Epidermal melanocyte (primary cell): ENCODE data around the gene BOLA1.
"Not testable (repeated sequence)": the region's sequence is repeated elsewhere in the genome, so short reads cannot be mapped to it uniquely, and the experiment has no call there.

Experiments
- DNase-seq: peaks from one replicate; pipeline ENCODE4 v3.0.0; 2011; ENCODE audit warnings: low spot score; ENCODE audit not compliant: insufficient read length

The BOLA1 gene

DNA sequence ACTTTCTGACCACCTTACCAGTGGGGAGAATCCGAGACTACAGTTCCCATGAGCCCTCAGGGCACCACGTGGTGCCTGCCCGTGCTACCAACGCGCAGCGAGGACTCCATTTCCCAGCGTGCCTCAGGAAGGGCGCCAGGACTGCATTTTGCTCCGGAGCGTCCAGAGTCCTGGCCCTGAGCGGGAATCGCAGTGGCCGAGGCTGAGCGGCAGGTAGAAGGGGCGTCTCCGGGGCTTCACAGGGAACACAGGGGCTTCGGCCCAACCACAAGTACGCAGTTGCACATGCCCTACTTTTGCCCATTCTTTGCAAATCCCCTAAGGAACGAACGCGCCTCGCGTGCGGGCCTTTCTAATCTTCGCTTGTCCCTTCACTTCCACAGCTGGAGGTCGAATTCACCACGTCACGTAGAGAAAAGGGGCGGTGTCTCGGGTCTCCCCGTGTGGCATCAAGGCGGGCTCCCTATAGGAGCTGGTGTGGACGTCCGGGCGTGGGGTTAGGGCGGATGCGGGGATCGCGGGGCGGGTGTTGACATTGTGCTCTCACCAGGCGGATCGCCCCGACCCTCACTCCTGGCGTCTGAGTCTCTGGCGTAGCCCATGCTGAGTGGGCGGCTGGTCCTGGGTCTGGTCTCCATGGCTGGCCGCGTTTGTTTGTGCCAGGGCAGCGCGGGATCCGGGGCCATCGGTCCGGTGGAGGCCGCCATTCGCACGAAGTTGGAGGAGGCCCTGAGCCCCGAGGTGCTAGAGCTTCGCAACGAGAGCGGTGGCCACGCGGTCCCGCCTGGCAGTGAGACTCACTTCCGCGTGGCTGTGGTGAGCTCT is at the start of gene BOLA1:
TSS of gene BOLA1 (plus strand) at position 109 of the 825 bp plus-strand sequence. CDS start at position 601, 492 bp downstream.
- DNase-seq: peak; percentile 99

- no peak for DNase-seq
These were observed 49.4 kb upstream of the BOLA1 start for GRCh38 chr1:149849947-149850360.

DNA sequence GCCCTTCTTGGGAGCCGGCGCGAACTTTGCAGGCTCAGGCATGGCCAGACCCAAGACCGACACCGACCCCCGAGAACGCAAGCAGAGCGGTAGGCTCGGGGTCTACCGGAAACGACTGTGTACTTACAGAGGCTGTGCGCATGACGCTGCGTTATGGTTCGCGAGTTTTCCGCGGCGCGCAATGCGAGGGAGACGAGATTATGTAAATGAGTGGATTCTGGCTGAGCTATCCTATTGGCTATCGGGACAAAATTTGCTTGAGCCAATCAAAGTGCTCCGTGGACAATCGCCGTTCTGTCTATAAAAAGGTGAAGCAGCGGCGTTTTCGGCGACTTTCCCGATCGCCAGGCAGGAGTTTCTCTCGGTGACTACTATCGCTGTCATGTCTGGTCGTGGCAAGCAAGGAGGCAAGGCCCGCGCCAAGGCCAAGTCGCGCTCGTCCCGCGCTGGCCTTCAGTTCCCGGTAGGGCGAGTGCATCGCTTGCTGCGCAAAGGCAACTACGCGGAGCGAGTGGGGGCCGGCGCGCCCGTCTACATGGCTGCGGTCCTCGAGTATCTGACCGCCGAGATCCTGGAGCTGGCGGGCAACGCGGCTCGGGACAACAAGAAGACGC is 48.5 kb upstream of the BOLA1 start:
- DNase-seq: not testable (repeated sequence)

DNA sequence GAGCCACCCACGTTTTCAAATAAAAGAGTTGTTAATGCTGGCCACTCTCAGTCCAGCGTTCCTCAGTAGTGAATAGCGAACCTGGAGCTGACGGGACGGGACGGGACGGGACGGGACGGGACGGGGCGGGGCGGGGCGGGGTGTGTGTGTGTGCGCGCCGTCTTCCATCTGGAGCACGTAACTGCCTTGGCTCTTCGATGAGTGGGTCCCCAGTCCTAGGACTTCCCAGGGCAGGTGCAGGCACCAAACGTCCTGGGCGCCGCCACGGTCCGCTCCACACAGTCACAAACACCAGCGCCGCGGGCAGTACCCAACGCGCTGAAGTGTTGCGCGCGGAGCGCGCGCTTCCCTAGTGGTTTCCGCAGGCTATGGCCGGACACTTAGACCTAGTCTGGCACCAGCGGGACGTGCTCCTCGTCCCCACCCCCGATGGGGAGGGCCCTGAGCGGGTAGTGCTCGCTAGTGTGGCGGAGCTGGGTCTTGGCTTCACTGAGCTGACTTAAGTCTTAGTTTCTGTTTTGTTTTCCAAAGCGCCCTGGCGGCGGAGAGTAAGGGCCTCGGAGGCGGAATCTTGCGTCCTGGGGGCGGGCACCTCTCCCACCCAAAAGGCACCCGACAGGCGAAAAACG is 47.7 kb upstream of the BOLA1 start:
- DNase-seq: not testable (repeated sequence)

DNA sequence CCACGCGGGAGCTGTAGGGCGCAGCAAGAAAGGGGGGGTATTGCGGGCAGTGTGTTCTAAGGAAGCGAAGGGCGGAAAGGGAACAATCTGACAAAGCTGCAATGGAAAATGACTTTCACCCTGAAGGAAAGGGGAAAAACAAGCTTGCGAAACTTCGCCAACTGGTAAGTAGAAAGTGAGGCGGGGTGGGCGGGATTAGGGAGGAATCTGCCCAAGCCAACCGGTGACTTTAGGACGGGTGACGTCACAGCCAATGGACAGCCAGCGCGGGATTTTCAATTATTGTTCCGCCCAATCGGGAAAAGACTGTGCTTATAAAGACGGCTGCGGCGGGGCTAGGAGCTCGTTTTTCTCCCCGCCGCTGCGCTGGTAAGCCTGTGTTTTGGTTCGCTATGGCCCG is 47.1 kb upstream of the BOLA1 start:
- not testable (repeated sequence) for DNase-seq

DNA sequence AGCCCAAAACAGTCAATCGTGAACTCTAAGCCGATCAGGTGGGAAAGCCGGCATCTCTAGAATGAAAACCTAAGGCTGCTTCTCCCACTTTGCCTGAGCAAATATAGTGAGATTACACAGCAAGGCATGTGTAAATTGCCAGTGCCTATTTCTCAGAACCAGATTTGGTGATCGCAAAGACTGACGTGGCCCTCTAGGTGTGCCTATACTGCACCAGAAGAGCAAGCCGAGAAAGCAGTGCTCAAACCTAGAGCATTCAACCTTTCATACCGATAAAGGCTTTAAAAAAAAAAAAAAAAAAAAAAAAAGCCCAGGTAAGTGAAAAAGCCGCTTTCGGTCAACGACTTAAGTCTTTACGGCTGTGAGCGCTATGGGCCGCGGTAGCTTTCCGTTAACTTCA is 39.1 kb upstream of the BOLA1 start:
- DNase-seq: not testable (repeated sequence)

GRCh38 chr1:149860684-149861496 is 38.5 kb upstream of the BOLA1 start:
- not testable (repeated sequence) for DNase-seq

GRCh38 chr1:149861497-149862054 is 37.8 kb upstream of the BOLA1 start:
- not testable (repeated sequence) for DNase-seq

GRCh38 chr1:149866887-149867286 is 32.5 kb upstream of the BOLA1 start:
- not testable (repeated sequence) for DNase-seq

DNA sequence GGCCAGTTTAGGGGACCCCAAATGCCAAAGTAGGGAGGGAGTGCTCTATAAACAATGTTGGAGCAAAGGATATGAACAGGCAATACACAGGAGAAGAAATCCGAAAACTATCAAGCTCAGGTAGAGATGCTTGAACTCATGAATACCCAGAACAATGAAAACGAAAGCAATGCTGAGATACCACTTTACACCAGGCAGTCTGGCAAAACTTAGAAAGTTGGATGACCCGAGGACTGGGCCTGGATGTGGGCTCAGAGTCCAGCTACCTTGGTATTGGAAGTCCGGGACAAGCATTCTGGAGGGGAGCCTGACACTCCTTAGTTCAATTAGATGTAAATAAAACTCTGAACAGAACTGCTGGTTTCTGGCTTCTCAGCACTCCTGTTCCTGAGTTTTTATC is 26.3 kb upstream of the BOLA1 start:
- not testable (repeated sequence) for DNase-seq

GRCh38 chr1:149877211-149877946 is 22.0 kb upstream of the BOLA1 start:
- no peak for DNase-seq

GRCh38 chr1:149879556-149879955 is 19.8 kb upstream of the BOLA1 start:
- no peak for DNase-seq

DNA sequence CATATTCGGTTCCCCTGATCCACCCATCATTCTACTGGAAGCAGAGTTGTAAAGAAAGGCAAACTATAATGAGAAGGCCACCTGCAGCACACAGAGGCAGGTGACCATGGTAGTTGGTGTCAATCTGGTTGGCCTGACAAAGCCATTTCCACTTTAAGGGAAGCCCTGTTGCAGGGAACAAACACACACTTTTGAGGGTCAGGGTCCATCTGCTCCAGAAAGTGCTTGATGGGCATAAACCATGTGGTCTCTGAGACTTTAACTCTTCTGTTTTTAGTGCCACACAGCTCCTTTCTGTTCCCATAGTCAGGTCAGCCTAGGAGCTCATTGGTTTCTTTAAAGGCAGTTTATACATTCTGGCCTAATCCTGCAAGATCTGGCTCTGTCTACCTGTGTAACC is 17.5 kb upstream of the BOLA1 start:
- DNase-seq: no peak

- no peak for DNase-seq
These were observed 15.6 kb upstream of the BOLA1 start for GRCh38 chr1:149883598-149884247.

DNA sequence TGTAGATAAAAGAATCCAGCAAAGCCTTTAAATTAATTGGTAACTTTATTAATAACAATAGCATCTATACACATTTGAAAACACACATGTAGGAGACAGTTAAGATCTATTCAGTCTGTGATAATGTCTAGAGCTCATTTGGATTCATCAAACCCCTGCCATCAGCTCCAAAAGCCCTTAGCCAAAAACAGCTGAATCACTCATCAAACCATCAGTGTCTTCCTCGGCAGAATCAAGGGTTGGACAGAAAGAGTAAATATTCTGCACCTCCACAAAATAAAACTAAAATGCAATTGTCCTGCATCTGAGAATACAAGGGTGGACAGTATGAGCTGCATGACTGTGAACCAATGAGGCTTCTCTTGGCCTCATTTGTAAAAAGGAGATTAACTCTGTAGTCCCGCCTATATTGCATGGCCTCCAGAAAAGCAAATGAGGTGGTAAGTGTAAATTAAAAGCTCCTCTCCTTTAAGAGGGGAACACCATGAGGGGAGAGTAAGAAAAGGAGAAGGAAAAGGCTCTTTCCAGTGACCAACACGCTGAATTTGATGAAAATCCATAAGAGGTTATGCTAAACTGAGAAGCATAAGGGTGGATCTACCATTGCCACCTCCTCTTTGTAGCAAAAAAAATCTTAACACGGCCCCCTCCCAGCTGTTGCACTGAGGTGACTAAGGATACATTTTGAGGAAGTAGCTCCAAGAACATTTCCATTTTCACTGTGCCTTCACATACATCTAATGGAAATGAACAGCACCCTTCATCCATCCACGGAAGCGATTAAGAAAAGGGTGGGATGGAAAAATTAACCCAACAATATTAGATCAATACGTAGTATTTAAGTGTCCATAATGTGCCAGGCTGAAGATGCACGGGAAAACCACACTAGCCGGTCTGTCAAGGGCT is 14.7 kb upstream of the BOLA1 start:
- DNase-seq: no peak

DNA sequence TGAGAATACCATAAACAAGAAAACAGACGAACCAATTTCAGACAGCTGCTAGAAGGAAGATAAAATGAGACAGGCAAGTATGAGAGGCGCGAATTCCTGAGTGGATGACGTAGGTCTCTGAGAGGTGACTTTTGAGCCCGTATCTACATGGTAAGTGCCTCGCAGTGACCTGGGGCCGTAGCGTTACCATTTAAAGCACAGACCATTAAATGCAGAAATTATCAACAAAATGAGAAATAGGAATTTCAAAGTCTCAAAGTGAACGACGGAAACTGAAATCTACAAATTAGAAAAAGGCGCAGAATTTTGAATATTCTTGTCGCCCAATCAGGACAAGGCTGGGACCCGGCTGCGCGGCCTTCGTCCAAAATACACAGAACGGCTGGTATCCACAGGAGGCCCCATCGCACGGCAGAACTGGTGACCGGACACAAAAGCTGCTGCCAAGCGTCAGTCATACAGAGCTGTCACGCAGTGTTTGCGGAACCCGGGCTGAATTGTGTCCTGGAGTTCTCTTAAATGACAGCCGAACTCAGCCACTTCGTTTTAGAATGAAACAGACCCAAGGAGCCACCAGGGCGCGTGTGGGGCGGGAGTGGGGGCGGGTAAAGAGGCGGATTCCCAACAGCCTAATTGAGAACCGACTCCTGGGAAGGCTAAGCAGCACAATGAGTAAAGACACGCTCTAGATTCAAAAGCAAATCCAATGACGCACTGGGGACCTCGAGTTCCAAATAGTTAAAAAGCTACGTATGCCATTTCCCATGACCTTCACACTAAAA is 13.8 kb upstream of the BOLA1 start:
- DNase-seq: peak; percentile 42

- not testable (repeated sequence) for DNase-seq
These were observed 13.3 kb upstream of the BOLA1 start for GRCh38 chr1:149886121-149886395.
